Heart right ventricle (tissue), 16 donors: ENCODE results near the gene CDK2AP2. TPM values are rescaled to one million over a fixed set of nuclear protein-coding genes. Genes with fewer than 3 reads are reported as not detected.
"Not testable (repeated sequence)": the region's sequence is repeated elsewhere in the genome, so short reads cannot be mapped to it uniquely, and the experiment has no call there.

Experiments
- ATAC-seq, 8 donors: fragments of 200-7000 bp; cut with Tn5 transposase; one replicate each; pipeline ENCODE4 v1.9.1; 2020; ENCODE audit warnings: mild to moderate bottlenecking in 8 of 8, moderate library complexity in 8 of 8, moderate number of reproducible peaks in 1 of 8
- DNase-seq, 2 donors: peaks; one replicate each; pipeline ENCODE4 v3.0.0-alpha.2; 2020
- H3K27ac ChIP-seq, 10 donors: fragments of 200-600 bp; sonication (generic) in 2 of 10; one replicate each; pipeline versions ENCODE4 v1.5.0 to v1.8.0; 2020 to 2022; ENCODE audit warnings: mild to moderate bottlenecking in 3 of 10
- H3K27me3 ChIP-seq, 7 donors: fragments of 200-600 bp; one replicate each; pipeline ENCODE4 v1.8.0; 2021 to 2022; ENCODE audit warnings: mild to moderate bottlenecking in 2 of 7
- H3K36me3 ChIP-seq, 9 donors: fragments of 200-600 bp; sonication (generic) in 1 of 9; one replicate each; pipeline versions ENCODE4 v1.5.0 to v1.8.0; 2020 to 2022; ENCODE audit warnings: mild to moderate bottlenecking in 2 of 9
- H3K4me1 ChIP-seq, 9 donors: fragments of 200-600 bp; sonication (generic) in 1 of 9; one replicate each; pipeline versions ENCODE4 v1.5.0 to v1.8.0; 2020 to 2022; ENCODE audit warnings: mild to moderate bottlenecking in 4 of 9
- H3K4me3 ChIP-seq, 10 donors: fragments of 200-600 bp; sonication (generic) in 2 of 10; one replicate each; pipeline versions ENCODE4 v1.5.0 to v1.8.0; 2020 to 2022; ENCODE audit warnings: mild to moderate bottlenecking in 7 of 10, moderate library complexity in 2 of 10
- H3K9me3 ChIP-seq, 11 donors: fragments of 200-600 bp in 10 of 11; sonication (generic) in 2 of 11; one replicate each; pipeline versions ENCODE4 v1.5.0 to v1.8.0; 2013 to 2022; ENCODE audit warnings: mild to moderate bottlenecking in 2 of 11, control low read depth in 1 of 11, moderate library complexity in 1 of 11
- WGBS, 2 donors: extraction: QIAGEN DNeasy Blood & Tissue Kit; methylation state at CpG; one replicate each; pipeline ENCODE4 v1.1.7; 2013; ENCODE audit warnings: inconsistent platforms in 1 of 2; 5-methylcytosine and 5-hydroxymethylcytosine counted together
- intact Hi-C, 10 donors: fragments of 100-400 bp; cut with DNase I; formaldehyde crosslinking; loops; one replicate each; pipeline versions ENCODE4 v1.11.1 to v1.14.2; 2022
- polyA plus RNA-seq, 2 donors: library from polyadenylated mRNA; stranded (reverse); fragments of 200-250 nt; gene quantifications; one replicate each; pipeline ENCODE4 v1.2.3, GENCODE V29; 2013
- total RNA-seq, 10 donors: library from RNA; stranded (reverse); fragmentation: NEBNext Ultra II Directional in 3 of 10; extraction: Animal tissue kit (Norgen Biotek cat#: 25700) in 3 of 10; gene quantifications; one replicate each; pipeline versions ENCODE4 v1.2.1 to v1.2.4, GENCODE V29; 2021 to 2023
- TF ChIP-seq, protein P1 (sequence below), 9 donors: fragments of 200-600 bp; sonication (generic) in 2 of 9; IDR thresholded peaks; one replicate each; pipeline versions ENCODE4 v1.5.0 to v1.8.0; 2021 to 2022; ENCODE audit warnings: antibody characterized with exemption in 9 of 9, mild to moderate bottlenecking in 5 of 9, moderate library complexity in 1 of 9
- donor health status: Arrhythmogenic right ventricular cardiomyopathy.
- donor health status: ischemic (EF 13 %, LVEDD 7.1; RV severe dilation, severe dysfunction).
- donor health status: healthy with polysubstance abuse.
- donor health status: DM: no; HTN: yes; CAD: no.
- donor health status: DM: no; HTN: no; CAD: no.
- donor health status: ischemic (EF 25% LVEDD 6.9; RV normal size, moderate dysfunction).
- donor health status: ischemic (EF 25% LVEDD 5.7; RV mildly dilated, moderate dysfunction).
- donor health status: healthy.
- donor health status: DM: yes; HTN: yes; CAD: no.
- donor health status: Ischemic cardiomyopathy.
- donor health status: ischemic (EF 35%, LVEDD 5.7; RV mildly dilated, moderate dysfunction).
- donor health status: nonischemic (EF 11% LVEDD 7.7; RV severe dilation, severe dysfunction).
- donor health status: DM: yes; HTN: yes; CAD: no.
- donor health status: PGD.
- donor health status: ischemic (EF 29% LVEDD 5.4; RV normal size, mild dysfunction).
- donor health status: nonischemic (EF 23%, LVEDD 6.1; RV moderate dilation, normal function).

Gene CDK2AP2
- total and polyA plus RNA-seq, 12 donors, result 29.3 to 602 (median 57.2) TPM

DNA sequence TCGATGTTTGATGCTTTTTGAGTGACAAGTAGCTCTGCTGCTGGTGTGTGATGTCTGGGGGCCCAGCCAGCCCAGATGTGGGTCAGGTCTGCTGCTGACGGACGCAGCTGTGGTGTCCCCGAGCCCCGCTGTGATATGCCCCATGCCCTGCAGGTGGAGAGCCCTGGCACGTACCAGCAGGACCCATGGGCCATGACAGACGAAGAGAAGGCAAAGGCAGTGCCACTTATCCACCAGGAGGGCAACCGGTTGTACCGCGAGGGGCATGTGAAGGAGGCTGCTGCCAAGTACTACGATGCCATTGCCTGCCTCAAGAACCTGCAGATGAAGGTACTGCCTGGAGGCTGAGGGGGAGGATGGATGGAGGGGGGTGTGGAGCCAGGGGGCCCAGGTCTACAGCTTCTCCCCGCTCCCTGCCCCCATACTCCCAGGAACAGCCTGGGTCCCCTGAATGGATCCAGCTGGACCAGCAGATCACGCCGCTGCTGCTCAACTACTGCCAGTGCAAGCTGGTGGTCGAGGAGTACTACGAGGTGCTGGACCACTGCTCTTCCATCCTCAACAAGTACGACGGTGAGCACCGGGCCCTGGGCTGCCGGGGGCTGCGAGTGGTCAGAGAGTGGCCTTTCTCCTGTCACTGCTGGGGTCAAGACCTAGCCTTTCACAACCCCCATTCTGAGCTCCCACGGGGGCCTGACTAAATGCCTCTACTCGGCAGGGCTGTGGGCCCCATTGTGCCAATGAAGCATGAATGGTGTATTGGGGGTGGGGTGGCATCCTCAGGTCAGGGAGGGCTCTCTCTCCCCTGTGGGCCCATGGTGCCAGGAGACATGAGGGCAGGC, 17.9 kb downstream of the CDK2AP2 start:
- H3K4me3 ChIP-seq, result no peak overlapping the region
- whole genome bisulfite sequencing, 2 donors, result 84 to 88% methylated on average over 23 of the region's 23 CpGs
- ATAC-seq (no peak), DNase-seq (no peak)
- peaks cover 0 to 82% (median 47%) of the 10 kb centered on the region in 9 donors for H3K36me3 ChIP-seq
- H3K4me1 ChIP-seq, result peaks cover 0 to 21% (median 2%) of the 10 kb centered on the region in 9 donors
- H3K27me3 ChIP-seq, result no peaks in the 10 kb centered on the region
- no peaks in the 10 kb centered on the region for H3K9me3 ChIP-seq
- H3K27ac ChIP-seq, result no peak overlapping the region
- TF ChIP-seq, protein P1, sequence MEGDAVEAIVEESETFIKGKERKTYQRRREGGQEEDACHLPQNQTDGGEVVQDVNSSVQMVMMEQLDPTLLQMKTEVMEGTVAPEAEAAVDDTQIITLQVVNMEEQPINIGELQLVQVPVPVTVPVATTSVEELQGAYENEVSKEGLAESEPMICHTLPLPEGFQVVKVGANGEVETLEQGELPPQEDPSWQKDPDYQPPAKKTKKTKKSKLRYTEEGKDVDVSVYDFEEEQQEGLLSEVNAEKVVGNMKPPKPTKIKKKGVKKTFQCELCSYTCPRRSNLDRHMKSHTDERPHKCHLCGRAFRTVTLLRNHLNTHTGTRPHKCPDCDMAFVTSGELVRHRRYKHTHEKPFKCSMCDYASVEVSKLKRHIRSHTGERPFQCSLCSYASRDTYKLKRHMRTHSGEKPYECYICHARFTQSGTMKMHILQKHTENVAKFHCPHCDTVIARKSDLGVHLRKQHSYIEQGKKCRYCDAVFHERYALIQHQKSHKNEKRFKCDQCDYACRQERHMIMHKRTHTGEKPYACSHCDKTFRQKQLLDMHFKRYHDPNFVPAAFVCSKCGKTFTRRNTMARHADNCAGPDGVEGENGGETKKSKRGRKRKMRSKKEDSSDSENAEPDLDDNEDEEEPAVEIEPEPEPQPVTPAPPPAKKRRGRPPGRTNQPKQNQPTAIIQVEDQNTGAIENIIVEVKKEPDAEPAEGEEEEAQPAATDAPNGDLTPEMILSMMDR (IDR thresholded peaks at IDR 0.05), result no peak
- intact Hi-C loops, result no loop called here

DNA sequence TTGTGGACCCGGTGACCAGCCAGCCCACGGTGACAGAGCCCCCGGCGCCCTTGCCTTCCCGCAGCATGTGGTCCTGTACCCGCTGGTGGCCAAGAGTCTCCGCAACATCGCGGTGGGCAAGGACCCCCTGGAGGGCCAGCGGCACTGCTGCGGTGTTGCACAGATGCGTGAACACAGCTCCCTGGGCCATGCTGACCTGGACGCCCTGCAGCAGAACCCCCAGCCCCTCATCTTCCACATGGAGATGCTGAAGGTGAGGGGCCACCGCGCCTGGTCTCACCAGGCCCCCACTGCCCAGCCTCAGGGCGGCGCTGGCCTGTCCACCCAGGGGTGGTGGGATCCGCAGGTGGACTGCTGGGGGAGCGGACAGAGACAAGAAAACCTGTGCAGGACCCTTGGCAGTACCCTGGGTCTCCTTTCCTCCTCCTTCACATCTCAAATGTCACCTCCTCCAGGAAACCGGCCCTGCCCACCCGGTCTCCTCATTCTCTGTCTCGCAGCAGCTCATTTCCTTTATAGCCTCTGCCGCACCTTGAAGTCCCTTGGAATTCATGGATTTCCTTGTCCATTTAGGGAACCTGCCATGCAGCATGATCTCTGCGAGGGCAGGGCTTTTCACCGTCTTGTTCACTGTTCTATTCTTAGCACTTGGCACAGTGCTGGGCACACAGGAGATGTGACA, 18.6 kb downstream of the CDK2AP2 start:
- H3K9me3 ChIP-seq, result no peaks in the 10 kb centered on the region
- H3K4me1 ChIP-seq, result peaks cover 0 to 29% (median 10%) of the 10 kb centered on the region in 9 donors
- H3K27ac ChIP-seq, result no peak overlapping the region
- intact Hi-C loops, result no loop called here
- H3K36me3 ChIP-seq, result peaks cover 0 to 77% (median 45%) of the 10 kb centered on the region in 9 donors
- WGBS, 2 donors, result 83 to 87% methylated on average over 24 to 25 of the region's 25 CpGs
- ATAC-seq (no peak), DNase-seq (no peak)
- no peak overlapping the region for H3K4me3 ChIP-seq
- H3K27me3 ChIP-seq, result no peaks in the 10 kb centered on the region
- TF ChIP-seq, protein P1 (IDR thresholded peaks at IDR 0.05), result no peak

DNA sequence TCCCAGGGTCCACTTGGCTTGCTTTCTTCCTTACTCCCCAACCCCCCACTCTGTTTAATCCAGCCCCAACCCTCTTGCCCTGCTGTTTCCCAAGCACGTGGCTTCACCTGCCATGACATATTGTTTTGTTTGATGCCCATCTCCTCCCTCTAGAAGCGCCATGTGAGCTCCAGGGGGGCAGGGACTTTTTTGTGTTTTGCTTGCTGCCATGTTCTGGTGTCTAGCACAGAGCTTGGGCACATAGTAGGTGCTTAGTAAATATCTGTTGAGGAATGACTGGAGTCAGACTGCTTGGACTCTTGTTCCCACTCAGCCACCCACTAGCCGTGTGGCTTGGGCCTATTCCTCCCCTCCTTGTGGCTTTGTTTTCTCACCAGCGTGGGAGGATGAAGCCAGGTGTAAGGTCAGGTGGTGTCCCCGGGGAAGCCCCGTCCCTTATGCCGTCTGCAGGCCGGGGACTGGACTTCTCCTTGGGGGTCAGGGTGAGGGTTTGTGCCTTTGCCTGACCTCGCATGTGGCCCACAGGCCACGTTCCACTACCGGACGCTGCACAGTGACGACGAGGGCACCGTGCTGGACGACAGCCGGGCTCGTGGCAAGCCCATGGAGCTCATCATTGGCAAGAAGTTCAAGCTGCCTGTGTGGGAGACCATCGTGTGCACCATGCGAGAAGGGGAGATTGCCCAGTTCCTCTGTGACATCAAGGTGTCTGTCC, 21.3 kb downstream of the CDK2AP2 start:
- ATAC-seq, result no peak
- intact Hi-C loops, result no loop called here
- peak overlapping the region in 1 of 10 donors; percentile 93 for H3K27ac ChIP-seq
- H3K4me1 ChIP-seq, result peaks cover 8 to 48% (median 23%) of the 10 kb centered on the region in 9 donors
- no peak for DNase-seq
- TF ChIP-seq, protein P1 (IDR thresholded peaks at IDR 0.05), result no peak
- 87 to 90% methylated on average over 20 of the region's 20 CpGs for WGBS, 2 donors
- no peak overlapping the region for H3K4me3 ChIP-seq
- H3K9me3 ChIP-seq, result no peaks in the 10 kb centered on the region
- H3K27me3 ChIP-seq, result no peaks in the 10 kb centered on the region
- peaks cover 0 to 50% (median 21%) of the 10 kb centered on the region in 9 donors for H3K36me3 ChIP-seq

DNA sequence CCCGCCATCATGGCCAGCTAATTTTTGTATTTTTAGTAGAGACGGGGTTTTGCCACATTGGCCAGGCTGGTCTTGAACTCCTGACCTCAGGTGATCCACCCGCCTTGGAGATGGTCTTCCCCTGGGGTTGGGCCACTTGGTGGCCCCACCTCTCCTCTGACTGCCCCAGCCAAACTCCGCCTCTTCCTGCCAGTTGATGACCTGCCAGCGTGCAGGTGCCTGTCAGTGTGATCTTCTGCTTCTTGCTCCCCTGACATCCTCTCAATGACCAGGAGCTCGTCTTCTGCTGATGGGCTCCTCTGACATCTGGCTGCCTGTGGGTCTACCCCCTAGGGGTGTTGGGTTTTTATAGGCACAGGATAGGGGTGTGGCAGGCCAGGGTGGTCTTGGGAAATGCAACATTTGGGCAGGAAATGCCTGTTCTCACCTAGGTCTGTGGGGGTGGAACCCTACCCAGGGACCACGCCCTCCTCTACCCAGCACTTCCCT, 22.0 kb downstream of the CDK2AP2 start:
- peak overlapping the region in 1 of 10 donors; percentile 93 for H3K27ac ChIP-seq
- H3K36me3 ChIP-seq, result peaks cover 0 to 43% (median 14%) of the 10 kb centered on the region in 9 donors
- H3K4me3 ChIP-seq, H3K27me3 ChIP-seq, H3K9me3 ChIP-seq, intact Hi-C loops, DNase-seq, ATAC-seq: not testable (repeated sequence)
- peaks cover 8 to 48% (median 23%) of the 10 kb centered on the region in 9 donors for H3K4me1 ChIP-seq
- 83 to 84% methylated on average over 7 of the region's 7 CpGs for WGBS, 2 donors
